Thoracic aorta (tissue), 2 donors: ENCODE data around the gene PCNA. TPM values are rescaled to one million over a fixed set of nuclear protein-coding genes. Genes with fewer than 3 reads are reported as not detected.

Source experiments
- ATAC-seq: fragments of 150-250 bp; one replicate; pipeline ENCODE4 v1.8.0; 2017; ENCODE audit warnings: low read depth; ENCODE audit not compliant: insufficient number of reproducible peaks, low FRiP score
- DNase-seq: peaks from one replicate; pipeline ENCODE4 v3.0.0-alpha.2; 2020; ENCODE audit warnings: low spot score
- H3K27ac ChIP-seq, 2 donors: fragments of 200-600 bp; sonication (generic); 1 replicate in 1 of 2; 2 replicates in 1 of 2; pipeline ENCODE4 v1.5.1; 2016; ENCODE audit warnings: mild to moderate bottlenecking in 2 of 2, moderate library complexity in 2 of 2
- H3K27me3 ChIP-seq: fragments of 200-600 bp; sonication (generic); replicated peaks from 2 replicates; pipeline ENCODE4 v1.6.0; 2016; ENCODE audit warnings: mild to moderate bottlenecking; ENCODE audit not compliant: insufficient read depth
- H3K36me3 ChIP-seq: fragments of 200-600 bp; sonication (generic); one replicate; pipeline ENCODE4 v1.5.1; 2016
- H3K4me1 ChIP-seq, 2 donors: fragments of 200-600 bp; sonication (generic); 1 replicate in 1 of 2; 2 replicates in 1 of 2; pipeline versions ENCODE4 v1.5.1 to v1.6.0; 2016; ENCODE audit warnings: low read depth in 2 of 2, mild to moderate bottlenecking in 1 of 2; ENCODE audit not compliant: control insufficient read depth in 1 of 2
- H3K4me3 ChIP-seq: fragments of 200-600 bp; sonication (generic); 2 replicates; pipeline ENCODE4 v1.5.1; 2016; ENCODE audit warnings: mild to moderate bottlenecking
- H3K9me3 ChIP-seq: fragments of 200-600 bp; sonication (generic); 2 replicates; pipeline ENCODE4 v1.5.1; 2016
- total RNA-seq, 2 donors: library from RNA; depleted of rRNA; stranded (reverse); fragments of >200 nt; gene quantifications; one replicate each; pipeline versions ENCODE4 v1.1.0 to v1.2.3, GENCODE V29; 2016
- TF ChIP-seq, protein P1 (sequence below): fragments of 200-600 bp; sonication (generic); IDR thresholded peaks from one replicate; pipeline ENCODE4 v1.5.1; 2019; ENCODE audit warnings: antibody characterized with exemption

PCNA gene
- total RNA-seq, 2 donors from 2014 or later, result 20.5 to 39.7 TPM

DNA sequence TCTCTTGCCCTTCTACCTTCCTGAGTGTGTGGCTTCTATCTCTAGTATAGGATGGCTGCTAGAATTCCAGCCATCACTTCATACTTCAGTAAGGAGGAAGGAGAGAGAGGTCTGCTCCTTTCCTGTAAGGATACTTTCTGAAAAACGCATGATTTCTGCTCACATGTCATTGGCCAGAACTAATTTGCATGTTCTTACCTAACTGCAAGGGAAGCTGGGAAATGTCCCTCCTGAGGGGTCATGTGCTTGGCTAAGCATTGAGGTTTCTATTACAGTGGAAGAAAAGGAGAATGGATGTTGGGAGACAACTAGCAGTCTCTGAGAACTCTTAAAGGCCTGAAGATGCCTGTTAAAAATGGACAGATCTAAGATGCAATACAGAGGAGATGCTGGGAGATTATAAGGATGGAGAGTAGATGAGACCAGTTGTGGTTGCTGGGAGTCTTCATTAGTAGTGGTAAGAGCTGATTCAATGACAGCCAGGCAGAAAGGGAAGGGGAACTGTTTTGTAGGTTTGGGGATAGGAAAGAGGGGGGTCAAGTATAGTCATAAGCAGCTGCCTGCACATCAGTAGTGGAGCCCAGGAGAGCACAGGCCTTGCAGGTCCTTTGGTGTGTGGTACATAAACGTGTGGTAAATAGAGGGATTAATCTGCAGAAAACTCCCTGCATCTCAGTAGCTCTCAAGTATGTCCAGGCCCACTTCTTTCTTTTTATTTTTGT is 27.3 kb upstream of the PCNA start:
- Histone ChIP-seq H3K4me3 (no peak overlapping the region), H3K36me3 (no peaks in the 10 kb centered on the region), H3K27ac (peak overlapping the region; percentile 18 to 81), H3K4me1 (peaks cover 66 to 95% of the 10 kb centered on the region in 2 donors), H3K27me3 (no peaks in the 10 kb centered on the region), H3K9me3 (no peaks in the 10 kb centered on the region)
- DNase-seq, result no peak
- no peak for ATAC-seq
- TF ChIP-seq, protein P1, sequence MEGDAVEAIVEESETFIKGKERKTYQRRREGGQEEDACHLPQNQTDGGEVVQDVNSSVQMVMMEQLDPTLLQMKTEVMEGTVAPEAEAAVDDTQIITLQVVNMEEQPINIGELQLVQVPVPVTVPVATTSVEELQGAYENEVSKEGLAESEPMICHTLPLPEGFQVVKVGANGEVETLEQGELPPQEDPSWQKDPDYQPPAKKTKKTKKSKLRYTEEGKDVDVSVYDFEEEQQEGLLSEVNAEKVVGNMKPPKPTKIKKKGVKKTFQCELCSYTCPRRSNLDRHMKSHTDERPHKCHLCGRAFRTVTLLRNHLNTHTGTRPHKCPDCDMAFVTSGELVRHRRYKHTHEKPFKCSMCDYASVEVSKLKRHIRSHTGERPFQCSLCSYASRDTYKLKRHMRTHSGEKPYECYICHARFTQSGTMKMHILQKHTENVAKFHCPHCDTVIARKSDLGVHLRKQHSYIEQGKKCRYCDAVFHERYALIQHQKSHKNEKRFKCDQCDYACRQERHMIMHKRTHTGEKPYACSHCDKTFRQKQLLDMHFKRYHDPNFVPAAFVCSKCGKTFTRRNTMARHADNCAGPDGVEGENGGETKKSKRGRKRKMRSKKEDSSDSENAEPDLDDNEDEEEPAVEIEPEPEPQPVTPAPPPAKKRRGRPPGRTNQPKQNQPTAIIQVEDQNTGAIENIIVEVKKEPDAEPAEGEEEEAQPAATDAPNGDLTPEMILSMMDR, result no peak

DNA sequence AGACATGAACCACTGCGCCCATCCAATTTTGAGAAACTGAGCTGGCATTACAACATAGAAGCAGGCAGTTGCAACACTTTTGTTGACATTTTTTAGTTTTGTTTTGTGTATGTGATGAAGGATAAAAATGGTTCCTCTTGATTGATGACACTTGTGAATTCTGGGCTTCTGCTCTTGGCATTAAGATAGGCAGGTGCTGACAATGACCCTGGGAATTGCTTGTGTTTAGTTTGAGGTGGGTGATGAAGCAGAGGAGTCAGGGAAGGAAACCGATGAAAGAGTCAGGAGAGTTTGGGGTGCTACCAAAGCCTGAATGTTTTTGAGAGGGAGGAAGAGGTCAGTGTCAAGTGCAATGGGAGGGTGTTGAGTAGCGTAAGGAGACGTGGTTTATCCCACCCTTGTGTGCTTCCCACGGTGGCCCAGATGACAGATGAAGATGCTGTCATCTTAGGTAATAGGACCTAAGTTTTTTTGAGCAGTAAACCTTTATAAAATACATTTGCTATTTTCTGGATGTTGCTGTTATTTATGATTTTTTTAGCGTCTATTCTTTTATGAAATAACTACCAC is 26.4 kb upstream of the PCNA start:
- H3K27ac ChIP-seq, result no peak overlapping the region
- H3K9me3 ChIP-seq, result no peaks in the 10 kb centered on the region
- TF ChIP-seq, protein P1, result no peak
- H3K4me1 ChIP-seq, result peaks cover 71 to 97% of the 10 kb centered on the region in 2 donors
- no peaks in the 10 kb centered on the region for H3K36me3 ChIP-seq
- H3K27me3 ChIP-seq, result no peaks in the 10 kb centered on the region
- DNase-seq, result no peak
- no peak for ATAC-seq
- no peak overlapping the region for H3K4me3 ChIP-seq

DNA sequence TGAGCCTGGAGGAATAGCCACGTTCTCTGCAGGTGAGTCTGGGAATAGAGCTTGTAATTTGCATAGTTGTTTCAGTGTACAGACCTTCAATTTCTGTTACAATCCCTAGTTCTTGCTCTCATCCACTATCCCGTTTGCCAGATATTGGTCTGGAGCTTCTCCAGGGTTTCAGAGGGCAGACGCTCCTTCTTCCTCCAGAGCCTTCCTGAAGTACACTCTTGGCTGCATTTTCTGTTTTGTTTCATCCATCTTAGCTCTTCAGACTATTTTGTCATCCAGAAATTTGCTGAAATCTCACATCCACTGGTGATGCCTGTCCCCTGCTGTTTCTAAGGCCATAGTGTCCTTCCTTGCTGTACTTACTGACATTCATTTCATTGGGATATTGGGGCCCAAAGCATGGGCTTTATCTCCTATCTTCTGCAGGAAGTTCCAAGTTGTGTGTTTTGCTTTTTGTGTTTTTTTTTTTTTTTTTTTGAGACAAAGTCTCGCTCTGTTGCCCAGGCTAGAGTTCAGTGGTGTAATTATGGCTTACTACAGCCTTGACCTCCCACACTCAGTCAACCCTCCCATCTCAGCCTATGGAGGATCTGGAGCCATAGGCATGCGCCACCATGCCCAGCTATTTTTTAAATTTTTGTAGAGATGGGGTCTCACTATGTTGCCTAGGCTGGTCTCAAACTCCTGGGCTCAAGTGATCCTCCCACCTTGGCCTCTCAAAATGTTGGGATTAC is 25.8 kb upstream of the PCNA start:
- H3K4me1 ChIP-seq, result peaks cover 71 to 96% of the 10 kb centered on the region in 2 donors
- H3K27ac ChIP-seq, result no peak overlapping the region
- ATAC-seq (no peak), DNase-seq (no peak)
- H3K36me3 ChIP-seq, result no peaks in the 10 kb centered on the region
- H3K9me3 ChIP-seq, result no peaks in the 10 kb centered on the region
- no peak overlapping the region for H3K4me3 ChIP-seq
- H3K27me3 ChIP-seq, result no peaks in the 10 kb centered on the region
- TF ChIP-seq, protein P1, result no peak

DNA sequence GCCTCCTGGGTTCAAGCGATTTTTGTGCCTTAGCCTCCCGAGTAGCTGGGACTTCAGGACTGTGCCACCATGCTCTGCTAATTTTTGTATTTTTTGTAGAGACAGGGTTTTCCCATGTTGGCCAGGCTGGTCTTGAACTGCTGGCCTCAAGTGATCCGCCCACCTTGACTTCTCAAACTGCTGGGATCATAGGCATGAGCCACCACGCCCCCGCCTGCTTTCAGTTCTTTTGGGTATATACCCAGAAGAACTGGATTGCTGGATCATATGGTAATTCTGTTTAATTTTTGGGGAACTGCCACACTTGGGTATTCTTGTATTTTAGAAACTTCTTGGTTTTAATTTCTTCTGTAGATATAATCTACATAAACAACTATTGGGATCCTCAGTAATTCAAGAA is 24.1 kb upstream of the PCNA start:
- H3K9me3 ChIP-seq, result no peaks in the 10 kb centered on the region
- peak overlapping the region; percentile 56 to 58 for H3K27ac ChIP-seq
- ATAC-seq, result no peak
- peaks cover 63 to 96% of the 10 kb centered on the region in 2 donors for H3K4me1 ChIP-seq
- no peak overlapping the region for H3K4me3 ChIP-seq
- no peaks in the 10 kb centered on the region for H3K36me3 ChIP-seq
- no peaks in the 10 kb centered on the region for H3K27me3 ChIP-seq
- DNase-seq, result no peak
- TF ChIP-seq, protein P1, result no peak

DNA sequence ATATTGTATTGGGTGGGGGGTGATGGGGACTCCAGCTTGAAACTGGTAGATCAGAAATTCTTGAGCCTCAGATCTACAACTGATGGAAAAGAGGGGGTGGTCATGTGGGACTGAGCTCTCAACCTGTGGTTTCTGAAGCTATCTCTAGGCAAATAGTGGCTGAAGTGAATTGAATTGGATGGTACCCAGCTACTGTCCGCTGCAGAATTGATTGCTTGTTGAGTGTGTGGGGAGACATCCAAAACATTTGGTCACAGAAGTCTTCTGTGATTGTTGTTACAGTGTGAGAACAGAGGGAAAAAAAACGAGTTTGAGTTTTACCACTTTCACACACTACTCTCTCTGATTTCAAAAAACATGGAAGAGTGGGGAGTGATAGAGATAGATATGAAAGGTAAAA is 21.9 kb upstream of the PCNA start:
- ATAC-seq, result no peak
- H3K4me1 ChIP-seq, result peaks cover 48 to 80% of the 10 kb centered on the region in 2 donors

More for the DNA sequence above, 21.9 kb upstream of the PCNA start:
- no peaks in the 10 kb centered on the region for H3K9me3 ChIP-seq
- H3K27me3 ChIP-seq, result no peaks in the 10 kb centered on the region
- H3K4me3 ChIP-seq, result no peak overlapping the region
- no peak for DNase-seq
- H3K27ac ChIP-seq, result no peak overlapping the region
- TF ChIP-seq, protein P1, result no peak
- no peaks in the 10 kb centered on the region for H3K36me3 ChIP-seq
